ENCODE measurements around the gene MAGOHB.

DNA sequence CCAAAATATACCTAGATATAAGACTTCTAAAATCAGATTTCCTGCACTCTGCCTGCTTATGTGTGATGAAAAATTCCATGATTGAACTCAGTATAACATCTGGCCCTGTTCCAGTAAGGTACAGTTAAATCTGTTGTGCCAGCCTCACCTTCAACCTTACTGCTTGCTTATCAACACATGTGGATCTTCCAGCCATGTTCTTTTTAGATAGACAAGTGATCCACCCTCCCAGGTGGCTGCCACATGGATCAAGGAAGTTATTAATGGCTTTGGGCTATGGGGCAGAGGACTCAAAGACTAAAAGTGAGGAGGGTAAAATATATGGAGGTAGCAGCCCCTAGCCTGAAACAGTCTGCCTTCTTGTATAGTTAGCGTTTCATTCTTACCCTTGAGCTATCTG is 25.3 kb upstream of the MAGOHB start:
- TF ChIP-seq FOXK2 (IDR thresholded peaks at IDR 0.05) (no peak), POLR2A (IDR thresholded peaks at IDR 0.05; ENCODE audit: low read depth, low read length) (no peak), POLR2AphosphoS5 (IDR thresholded peaks at IDR 0.05; ENCODE audit: low read length) (no peak), EP300 (IDR thresholded peaks at IDR 0.05; ENCODE audit: borderline replicate concordance in 1 of 2, control insufficient read depth in 1 of 2, low read depth in 2 of 2, low read length in 2 of 2) (no peak), RAD51 (IDR thresholded peaks at IDR 0.05) (no peak)
- TF ChIP-seq, protein P1, sequence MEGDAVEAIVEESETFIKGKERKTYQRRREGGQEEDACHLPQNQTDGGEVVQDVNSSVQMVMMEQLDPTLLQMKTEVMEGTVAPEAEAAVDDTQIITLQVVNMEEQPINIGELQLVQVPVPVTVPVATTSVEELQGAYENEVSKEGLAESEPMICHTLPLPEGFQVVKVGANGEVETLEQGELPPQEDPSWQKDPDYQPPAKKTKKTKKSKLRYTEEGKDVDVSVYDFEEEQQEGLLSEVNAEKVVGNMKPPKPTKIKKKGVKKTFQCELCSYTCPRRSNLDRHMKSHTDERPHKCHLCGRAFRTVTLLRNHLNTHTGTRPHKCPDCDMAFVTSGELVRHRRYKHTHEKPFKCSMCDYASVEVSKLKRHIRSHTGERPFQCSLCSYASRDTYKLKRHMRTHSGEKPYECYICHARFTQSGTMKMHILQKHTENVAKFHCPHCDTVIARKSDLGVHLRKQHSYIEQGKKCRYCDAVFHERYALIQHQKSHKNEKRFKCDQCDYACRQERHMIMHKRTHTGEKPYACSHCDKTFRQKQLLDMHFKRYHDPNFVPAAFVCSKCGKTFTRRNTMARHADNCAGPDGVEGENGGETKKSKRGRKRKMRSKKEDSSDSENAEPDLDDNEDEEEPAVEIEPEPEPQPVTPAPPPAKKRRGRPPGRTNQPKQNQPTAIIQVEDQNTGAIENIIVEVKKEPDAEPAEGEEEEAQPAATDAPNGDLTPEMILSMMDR (IDR thresholded peaks at IDR 0.05 in 2 of 3, conservative IDR thresholded peaks at IDR 0.05 in 1 of 3; ENCODE audit: control insufficient read depth in 2 of 3, extremely low read depth in 1 of 3, insufficient read depth in 1 of 3, low read depth in 3 of 3, low read length in 3 of 3), result no peak

All from GM12878 (cell line).